Measurements from ENCODE around the gene KMT2B. TPM values are rescaled to one million over a fixed set of nuclear protein-coding genes. Genes with fewer than 3 reads are reported as not detected.

KMT2B gene
- total RNA-seq, 1 donor from 2014 or later: 12.6 TPM

DNA sequence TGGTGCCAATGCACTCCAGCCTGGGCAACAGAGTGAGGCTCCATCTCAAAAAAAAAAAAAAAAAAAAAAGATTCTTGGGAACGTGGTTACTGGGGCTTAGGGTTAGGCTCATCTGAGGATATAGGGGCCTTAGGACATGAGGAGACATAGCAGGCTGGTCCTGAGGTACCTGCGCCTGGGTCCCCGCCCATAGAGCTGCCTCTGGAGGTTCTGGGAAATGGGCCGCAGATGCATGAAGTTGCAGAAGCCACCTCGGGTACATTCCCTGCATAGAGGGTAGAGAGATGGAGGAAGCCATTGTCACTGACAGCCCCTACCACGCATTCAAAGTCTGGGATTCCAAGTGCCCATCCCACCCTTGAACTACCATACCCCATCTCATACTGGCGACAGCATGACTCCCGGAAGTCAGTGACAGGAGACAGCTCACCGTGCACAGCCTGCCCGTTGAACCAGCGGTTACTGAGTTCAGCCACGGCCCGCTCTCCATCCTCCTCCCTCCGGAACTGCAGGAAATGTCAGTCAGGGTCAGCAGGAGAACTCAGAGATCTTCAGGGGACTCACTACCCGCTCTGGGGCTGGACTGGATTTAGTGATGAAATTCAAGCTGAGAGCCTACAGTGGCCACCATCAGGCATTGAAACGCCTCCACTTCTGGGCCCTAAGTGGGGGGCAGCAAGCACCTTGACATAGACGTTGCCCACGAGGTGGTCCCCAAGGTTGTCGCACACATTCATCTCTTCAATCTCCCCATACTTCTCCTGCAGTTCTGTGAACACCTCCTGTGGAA is 26.0 kb downstream of the KMT2B start:
- DNase-seq (ENCODE audit: low spot score): no peak
- no peaks in the 10 kb centered on the region for H3K27me3 ChIP-seq
- Mint-ChIP-seq H3K9me3 (no peaks in the 10 kb centered on the region), H3K27me3 (ENCODE audit: insufficient read depth, low read depth) (peaks cover 13% of the 10 kb centered on the region), H3K4me3 (peak overlapping the region; percentile 96), H3K27ac (peak overlapping the region; percentile 81), H3K36me3 (peaks cover 4% of the 10 kb centered on the region), H3K4me1 (peaks cover 44% of the 10 kb centered on the region)
- no peaks in the 10 kb centered on the region for H3K36me3 ChIP-seq
- no peak overlapping the region for H3K9ac ChIP-seq
- H3F3A ChIP-seq (ENCODE audit: low read depth): peaks cover 50% of the 10 kb centered on the region
- H3K9me3 ChIP-seq (ENCODE audit: low read depth): no peaks in the 10 kb centered on the region
- no peak overlapping the region for H2AFZ ChIP-seq (replicated peaks)
- H3K79me2 ChIP-seq (ENCODE audit: low read depth): peaks cover 10% of the 10 kb centered on the region
- peaks cover 14% of the 10 kb centered on the region for H4K20me1 ChIP-seq (ENCODE audit: low read depth)
- no peak overlapping the region for H3K27ac ChIP-seq
- peaks cover 9% of the 10 kb centered on the region for H3K4me1 ChIP-seq
- H3K4me3 ChIP-seq: peak overlapping the region; percentile 87
- no peak for TF ChIP-seq EZH2phosphoT487 (IDR thresholded peaks at IDR 0.05)
- no peak for TF ChIP-seq EZH2 (IDR thresholded peaks at IDR 0.05)
- TF ChIP-seq, protein P1, sequence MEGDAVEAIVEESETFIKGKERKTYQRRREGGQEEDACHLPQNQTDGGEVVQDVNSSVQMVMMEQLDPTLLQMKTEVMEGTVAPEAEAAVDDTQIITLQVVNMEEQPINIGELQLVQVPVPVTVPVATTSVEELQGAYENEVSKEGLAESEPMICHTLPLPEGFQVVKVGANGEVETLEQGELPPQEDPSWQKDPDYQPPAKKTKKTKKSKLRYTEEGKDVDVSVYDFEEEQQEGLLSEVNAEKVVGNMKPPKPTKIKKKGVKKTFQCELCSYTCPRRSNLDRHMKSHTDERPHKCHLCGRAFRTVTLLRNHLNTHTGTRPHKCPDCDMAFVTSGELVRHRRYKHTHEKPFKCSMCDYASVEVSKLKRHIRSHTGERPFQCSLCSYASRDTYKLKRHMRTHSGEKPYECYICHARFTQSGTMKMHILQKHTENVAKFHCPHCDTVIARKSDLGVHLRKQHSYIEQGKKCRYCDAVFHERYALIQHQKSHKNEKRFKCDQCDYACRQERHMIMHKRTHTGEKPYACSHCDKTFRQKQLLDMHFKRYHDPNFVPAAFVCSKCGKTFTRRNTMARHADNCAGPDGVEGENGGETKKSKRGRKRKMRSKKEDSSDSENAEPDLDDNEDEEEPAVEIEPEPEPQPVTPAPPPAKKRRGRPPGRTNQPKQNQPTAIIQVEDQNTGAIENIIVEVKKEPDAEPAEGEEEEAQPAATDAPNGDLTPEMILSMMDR (IDR thresholded peaks at IDR 0.05): no peak
- H3K4me2 ChIP-seq: peak overlapping the region; percentile 75

DNA sequence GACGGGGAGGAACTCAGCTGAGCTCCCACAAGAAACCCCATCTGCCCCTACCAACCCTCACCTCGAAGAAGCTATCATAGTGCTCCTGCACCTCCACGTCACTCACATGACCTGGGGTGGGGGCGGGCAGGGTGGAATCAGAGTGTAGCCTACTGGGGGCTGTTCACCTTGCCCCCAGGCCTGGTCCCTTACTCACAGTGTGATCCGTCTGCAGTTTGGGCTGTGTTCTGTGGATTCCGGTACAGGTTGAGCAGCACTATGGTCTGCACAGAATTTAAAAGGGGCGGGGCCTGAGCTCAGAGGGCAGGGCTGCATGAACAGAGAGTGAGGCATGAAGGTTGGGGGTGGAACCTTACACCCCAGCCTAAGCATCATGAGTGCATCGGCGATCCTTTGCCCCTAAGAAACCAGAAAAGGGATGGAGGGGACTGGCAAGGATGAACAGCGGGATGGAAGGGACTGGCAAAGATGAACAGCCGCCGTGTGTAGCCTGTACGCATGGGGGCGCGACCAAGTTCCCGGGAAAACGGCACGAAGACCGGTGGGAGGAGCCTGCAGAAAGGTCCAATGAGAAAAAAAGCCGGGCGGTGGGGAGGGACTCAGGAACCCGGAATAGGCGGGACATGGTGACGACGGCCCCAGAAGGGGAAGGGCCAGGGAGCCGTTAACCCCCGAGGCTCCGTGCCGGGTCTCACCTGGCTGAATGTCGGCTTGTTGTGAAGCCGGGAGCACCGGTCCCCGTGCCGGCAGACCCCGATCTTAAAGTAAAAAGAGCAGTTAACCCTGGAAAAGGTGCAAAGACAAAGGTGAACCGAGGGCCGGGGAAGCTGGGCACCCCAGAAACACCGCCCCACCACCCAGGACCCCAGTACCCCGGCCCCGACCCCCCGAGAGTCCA is 26.9 kb downstream of the KMT2B start:
- Histone ChIP-seq H3K27me3 (no peaks in the 10 kb centered on the region), H3K36me3 (no peaks in the 10 kb centered on the region), H3K79me2 (ENCODE audit: low read depth) (peaks cover 13% of the 10 kb centered on the region), H3F3A (ENCODE audit: low read depth) (peaks cover 42% of the 10 kb centered on the region), H3K4me2 (peak overlapping the region; percentile 75), H3K27ac (peak overlapping the region; percentile 96), H3K9ac (peak overlapping the region; percentile 73), H4K20me1 (ENCODE audit: low read depth) (peaks cover 6% of the 10 kb centered on the region), H3K4me1 (peaks cover 9% of the 10 kb centered on the region), H3K4me3 (peak overlapping the region; percentile 87), H3K9me3 (ENCODE audit: low read depth) (no peaks in the 10 kb centered on the region), H2AFZ (replicated peaks) (peak overlapping the region; percentile 81)
- Mint-ChIP-seq H3K27ac (peak overlapping the region; percentile 94), H3K27me3 (ENCODE audit: insufficient read depth, low read depth) (peaks cover 13% of the 10 kb centered on the region), H3K4me3 (peak overlapping the region; percentile 96), H3K36me3 (peaks cover 3% of the 10 kb centered on the region), H3K9me3 (no peaks in the 10 kb centered on the region), H3K4me1 (peaks cover 47% of the 10 kb centered on the region)
- peak; percentile 99 for DNase-seq (ENCODE audit: low spot score)
- TF ChIP-seq EZH2 (IDR thresholded peaks at IDR 0.05): no peak
- TF ChIP-seq, protein P1 (IDR thresholded peaks at IDR 0.05): peak; percentile 55
- no peak for TF ChIP-seq EZH2phosphoT487 (IDR thresholded peaks at IDR 0.05)

- Mint-ChIP-seq H3K27ac (peak within 1 kb of the TSS; percentile 94), H3K4me3 (peak within 1 kb of the TSS; percentile 96), H3K36me3 (peaks cover 3% of the 10 kb centered on the region), H3K4me1 (peaks cover 47% of the 10 kb centered on the region), H3K9me3 (no peaks in the 10 kb centered on the region), H3K27me3 (ENCODE audit: insufficient read depth, low read depth) (peaks cover 12% of the 10 kb centered on the region)
- H3K4me2 ChIP-seq: peak within 1 kb of the TSS; percentile 88
- no peak for TF ChIP-seq EZH2phosphoT487 (IDR thresholded peaks at IDR 0.05)
- TF ChIP-seq, protein P1 (IDR thresholded peaks at IDR 0.05): no peak
- TF ChIP-seq EZH2 (IDR thresholded peaks at IDR 0.05): no peak
- H3K4me3 ChIP-seq: peak within 1 kb of the TSS; percentile 87
- DNase-seq (ENCODE audit: low spot score): peak; percentile 100
- H3K4me1 ChIP-seq: peaks cover 5% of the 10 kb centered on the region
- no peaks in the 10 kb centered on the region for H4K20me1 ChIP-seq (ENCODE audit: low read depth)
- no peaks in the 10 kb centered on the region for H3K27me3 ChIP-seq
- H3K27ac ChIP-seq: peak within 1 kb of the TSS; percentile 96
- H3K9ac ChIP-seq: peak within 1 kb of the TSS; percentile 73
- no peaks in the 10 kb centered on the region for H3K36me3 ChIP-seq
- H3F3A ChIP-seq (ENCODE audit: low read depth): peaks cover 35% of the 10 kb centered on the region
- peak within 1 kb of the TSS; percentile 81 for H2AFZ ChIP-seq (replicated peaks)
- peaks cover 13% of the 10 kb centered on the region for H3K79me2 ChIP-seq (ENCODE audit: low read depth)
- H3K9me3 ChIP-seq (ENCODE audit: low read depth): no peaks in the 10 kb centered on the region
Measured at GRCh38 chr19:35745328-35746086, 27.7 kb downstream of the KMT2B start, which contains the start of the genes PSENEN and U2AF1L4. PSENEN (plus strand) TSS chr19:35745651; CDS start chr19:35745931, 280 bp downstream. U2AF1L4 (minus strand) TSS chr19:35745418; CDS start chr19:35745391, 27 bp downstream.
